Keratinocyte (primary cell): ENCODE results near the gene IFNAR1. TPM values are rescaled to one million over a fixed set of nuclear protein-coding genes. Genes with fewer than 3 reads are reported as not detected.
"Not testable (repeated sequence)": the region's sequence is repeated elsewhere in the genome, so short reads cannot be mapped to it uniquely, and the experiment has no call there.

Experiments
- DNase-seq: peaks from one replicate; pipeline ENCODE4 v3.0.0-alpha.2; 2011; ENCODE audit warnings: low read depth, missing footprints, low spot score
- FAIRE-seq: peaks from 2 replicates; lab custom pipeline; 2011; peaks lifted over from hg19 to GRCh38; lab: Jason Lieb, UNC
- H2AFZ ChIP-seq: 2 replicates; pipeline ENCODE4 v1.6.0; 2012; ENCODE audit warnings: low read length, control low read depth, inconsistent platforms; ENCODE audit not compliant: control insufficient read depth
- H3K27ac ChIP-seq: 2 replicates; pipeline ENCODE4 v1.5.1; 2011; ENCODE audit warnings: low read length; ENCODE audit not compliant: control insufficient read depth, insufficient read depth
- H3K27me3 ChIP-seq: 3 replicates; pipeline ENCODE4 v1.6.0; 2011; ENCODE audit warnings: low read length; ENCODE audit not compliant: control insufficient read depth, insufficient read depth; ENCODE audit errors: extremely low read depth
- H3K36me3 ChIP-seq, 2 experiments: 2 replicates in 1 of 2; 3 replicates in 1 of 2; pipeline ENCODE4 v1.5.1; 2011; ENCODE audit warnings: low read length in 2 of 2, mild to moderate bottlenecking in 1 of 2; ENCODE audit not compliant: control insufficient read depth in 2 of 2, insufficient read depth in 2 of 2; ENCODE audit errors: extremely low read depth in 1 of 2
- H3K4me1 ChIP-seq: 3 replicates; pipeline ENCODE4 v1.5.1; 2011; ENCODE audit warnings: low read length; ENCODE audit not compliant: control insufficient read depth, insufficient read depth; ENCODE audit errors: extremely low read depth
- H3K4me2 ChIP-seq: 3 replicates; pipeline ENCODE4 v1.6.0; 2011; ENCODE audit warnings: low read depth, low read length; ENCODE audit not compliant: control insufficient read depth, insufficient read depth; ENCODE audit errors: extremely low read depth
- H3K4me3 ChIP-seq, 3 experiments: fragments of 200-600 bp in 1 of 3; sonication (generic) in 1 of 3; 2 replicates in 2 of 3; 3 replicates in 1 of 3; pipeline ENCODE4 v1.5.1; 2011 to 2016; ENCODE audit warnings: low read length in 3 of 3, mild to moderate bottlenecking in 3 of 3, control low read depth in 2 of 3, inconsistent platforms in 1 of 3, low read depth in 1 of 3, mixed read lengths in 1 of 3, mixed run types in 1 of 3, moderate library complexity in 1 of 3; ENCODE audit not compliant: control insufficient read depth in 2 of 3, insufficient read depth in 2 of 3; ENCODE audit errors: extremely low read depth in 1 of 3
- H3K79me2 ChIP-seq: 2 replicates; pipeline ENCODE4 v1.6.0; 2012; ENCODE audit warnings: low read length; ENCODE audit not compliant: control insufficient read depth, insufficient read depth
- H3K9ac ChIP-seq: 3 replicates; pipeline ENCODE4 v1.6.0; 2011; ENCODE audit warnings: low read length; ENCODE audit not compliant: control insufficient read depth, insufficient read depth; ENCODE audit errors: extremely low read depth
- H3K9me1 ChIP-seq: 3 replicates; pipeline ENCODE4 v1.6.0; 2011; ENCODE audit warnings: low read length; ENCODE audit not compliant: control insufficient read depth, insufficient read depth; ENCODE audit errors: extremely low read depth
- H3K9me3 ChIP-seq: 2 replicates; pipeline ENCODE4 v1.5.1; 2012; ENCODE audit warnings: low read depth, low read length; ENCODE audit not compliant: control insufficient read depth
- H4K20me1 ChIP-seq: 3 replicates; pipeline ENCODE4 v1.6.0; 2011; ENCODE audit warnings: low read length; ENCODE audit not compliant: control insufficient read depth, insufficient read depth; ENCODE audit errors: extremely low read depth
- EZH2 ChIP-seq: IDR thresholded peaks from one replicate; pipeline ENCODE4 v1.6.1; 2012; ENCODE audit warnings: inconsistent platforms, mild to moderate bottlenecking, low read length, moderate library complexity
- dilution Hi-C: fragments of 300-500 bp; cut with MboI; formaldehyde crosslinking; loops from one replicate; pipeline ENCODE4 v1.7.0; 2020; ENCODE audit warnings: low sequenced_read_pairs; ENCODE audit not compliant: extremely low pct_ligation_motif_present
- polyA plus RNA-seq, 5 experiments: library from polyadenylated mRNA; depleted of rRNA in 3 of 5; stranded (reverse) in 3 of 5; stranded (forward) in 1 of 5; unstranded in 1 of 5; fragments of >200 nt; gene quantifications; 1 replicate in 1 of 5; 2 replicates in 3 of 5; 3 replicates in 1 of 5; pipeline versions ENCODE4 v1.2.1 to v1.2.3, GENCODE V29; 2011 to 2012; ENCODE audit warnings: missing spikeins in 2 of 5, low read depth in 1 of 5, low replicate concordance in 1 of 5
- TF ChIP-seq, protein P1 (sequence below), 3 experiments: IDR thresholded peaks in 1 of 3; conservative IDR thresholded peaks in 1 of 3; optimal IDR thresholded peaks in 1 of 3; 2 replicates in 2 of 3; 3 replicates in 1 of 3; pipeline versions ENCODE3 to v1.5.1; 2011; ENCODE audit warnings: low read length in 3 of 3, mild to moderate bottlenecking in 3 of 3, moderate library complexity in 2 of 3, control low read depth in 1 of 3, inconsistent platforms in 1 of 3; ENCODE audit not compliant: insufficient read depth in 2 of 3; ENCODE audit errors: extremely low read depth in 1 of 3

IFNAR1 gene
- polyA plus RNA-seq, 1 donor (not counting 4 experiments of a cell fraction or from before 2014, with no cell fraction given): 12.6 TPM

- Histone ChIP-seq H3K27ac (no peak overlapping the region), H3K4me1 (no peaks in the 10 kb centered on the region), H3K36me3 (no peaks in the 10 kb centered on the region), H3K27me3 (no peaks in the 10 kb centered on the region), H3K79me2 (no peaks in the 10 kb centered on the region), H3K4me2 (no peak overlapping the region), H4K20me1 (no peaks in the 10 kb centered on the region), H2AFZ (no peak overlapping the region), H3K4me3 (no peak overlapping the region), H3K9ac (no peak overlapping the region), H3K9me3 (no peaks in the 10 kb centered on the region), H3K9me1 (no peaks in the 10 kb centered on the region)
- TF ChIP-seq, protein P1, sequence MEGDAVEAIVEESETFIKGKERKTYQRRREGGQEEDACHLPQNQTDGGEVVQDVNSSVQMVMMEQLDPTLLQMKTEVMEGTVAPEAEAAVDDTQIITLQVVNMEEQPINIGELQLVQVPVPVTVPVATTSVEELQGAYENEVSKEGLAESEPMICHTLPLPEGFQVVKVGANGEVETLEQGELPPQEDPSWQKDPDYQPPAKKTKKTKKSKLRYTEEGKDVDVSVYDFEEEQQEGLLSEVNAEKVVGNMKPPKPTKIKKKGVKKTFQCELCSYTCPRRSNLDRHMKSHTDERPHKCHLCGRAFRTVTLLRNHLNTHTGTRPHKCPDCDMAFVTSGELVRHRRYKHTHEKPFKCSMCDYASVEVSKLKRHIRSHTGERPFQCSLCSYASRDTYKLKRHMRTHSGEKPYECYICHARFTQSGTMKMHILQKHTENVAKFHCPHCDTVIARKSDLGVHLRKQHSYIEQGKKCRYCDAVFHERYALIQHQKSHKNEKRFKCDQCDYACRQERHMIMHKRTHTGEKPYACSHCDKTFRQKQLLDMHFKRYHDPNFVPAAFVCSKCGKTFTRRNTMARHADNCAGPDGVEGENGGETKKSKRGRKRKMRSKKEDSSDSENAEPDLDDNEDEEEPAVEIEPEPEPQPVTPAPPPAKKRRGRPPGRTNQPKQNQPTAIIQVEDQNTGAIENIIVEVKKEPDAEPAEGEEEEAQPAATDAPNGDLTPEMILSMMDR (optimal IDR thresholded peaks at IDR 0.05 in 1 of 3, IDR thresholded peaks at IDR 0.05 in 1 of 3, conservative IDR thresholded peaks at IDR 0.05 in 1 of 3; ENCODE audit: extremely low read depth in 1 of 3, insufficient read depth in 2 of 3, low read length in 3 of 3): no peak
- no peak for TF ChIP-seq EZH2
- dilution Hi-C loops: no loop called here
- DNase-seq: no peak
- no peak for FAIRE-seq
Observed at GRCh38 chr21:33317786-33318486, 6.8 kb upstream of the IFNAR1 start.

- H3K4me1 ChIP-seq, H3K4me2 ChIP-seq, FAIRE-seq, H3K36me3 ChIP-seq, H3K9me3 ChIP-seq, H3K9ac ChIP-seq, DNase-seq, dilution Hi-C loops, H3K9me1 ChIP-seq, H4K20me1 ChIP-seq, H2AFZ ChIP-seq, H3K27ac ChIP-seq, H3K4me3 ChIP-seq, H3K27me3 ChIP-seq: not testable (repeated sequence)
- H3K79me2 ChIP-seq: peaks cover 13% of the 10 kb centered on the region
Observed at GRCh38 chr21:33321005-33321404, 3.8 kb upstream of the IFNAR1 start.

DNA sequence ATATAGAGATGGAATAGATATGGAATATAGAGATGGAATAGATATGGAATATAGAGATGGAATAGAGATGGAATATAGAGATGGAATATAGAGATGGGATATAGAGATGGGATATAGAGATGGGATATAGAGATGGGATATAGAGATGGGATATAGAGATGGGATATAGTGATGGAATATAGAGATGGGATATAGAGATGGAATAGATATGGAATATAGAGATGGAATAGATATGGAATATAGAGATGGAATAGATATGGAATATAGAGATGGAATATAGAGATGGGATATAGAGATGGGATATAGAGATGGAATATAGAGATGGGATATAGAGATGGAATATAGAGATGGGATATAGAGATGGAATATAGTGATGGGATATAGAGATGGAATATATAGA lies 1.2 kb upstream of the IFNAR1 start:
- H3K9ac ChIP-seq, H3K9me1 ChIP-seq, H3K27ac ChIP-seq, H3K36me3 ChIP-seq, FAIRE-seq, H3K4me1 ChIP-seq, H4K20me1 ChIP-seq, H3K27me3 ChIP-seq, H3K4me3 ChIP-seq, dilution Hi-C loops, H2AFZ ChIP-seq, H3K9me3 ChIP-seq, DNase-seq: not testable (repeated sequence)
- H3K79me2 ChIP-seq: peaks cover 36% of the 10 kb centered on the region
- peak overlapping the region; percentile 91 for H3K4me2 ChIP-seq
